SK-N-SH (cell line): ENCODE data around the gene SIRT3. TPM values are rescaled to one million over a fixed set of nuclear protein-coding genes. Genes with fewer than 3 reads are reported as not detected.

Experiments used
- CTCF ChIA-PET: fragments of 300-600, 350-600 bp; formaldehyde crosslinking; extraction: SDS; loops from one replicate; lab custom pipeline; 2021; lab: Yijun Ruan, JAX
- POLR2A ChIA-PET: fragments of 350-600 bp; sonication (Branson Sonifier 250); formaldehyde crosslinking; extraction: SDS; loops from one replicate; lab custom pipeline; 2020; ENCODE audit warnings: antibody characterized with exemption, inconsistent platforms; lab: Yijun Ruan, JAX
- DNase-seq: peaks from one replicate; pipeline ENCODE4 v3.0.0; 2012
- H2AFZ ChIP-seq: fragments of 200-600 bp; sonication (generic); 2 replicates; pipeline ENCODE4 v1.8.1; 2016; ENCODE audit warnings: antibody characterized with exemption, mild to moderate bottlenecking, low read depth
- H3F3A ChIP-seq: fragments of 200-600 bp; sonication (generic); replicated peaks from 2 replicates; pipeline ENCODE3; 2016; ENCODE audit warnings: antibody characterized with exemption, mild to moderate bottlenecking; ENCODE audit not compliant: insufficient read depth
- H3K27ac ChIP-seq, 2 experiments: fragments of 200-500 bp in 1 of 2; fragments of 200-600 bp in 1 of 2; sonication (Bioruptor generic) in 1 of 2; sonication (generic), shearing (Covaris generic) in 1 of 2; 2 replicates each; pipeline versions ENCODE4 v1.5.1 to v1.6.1; 2014 to 2016; ENCODE audit warnings: low read depth in 2 of 2, inconsistent platforms in 1 of 2, low read length in 1 of 2, mild to moderate bottlenecking in 1 of 2, mixed read lengths in 1 of 2
- H3K27me3 ChIP-seq: fragments of 200-600 bp; sonication (generic), shearing (Covaris generic); 2 replicates; pipeline ENCODE4 v1.6.1; 2016; ENCODE audit warnings: mixed run types; ENCODE audit not compliant: insufficient read depth
- H3K36me3 ChIP-seq, 2 experiments: fragments of 200-500 bp in 1 of 2; fragments of 200-600 bp in 1 of 2; sonication (Bioruptor generic) in 1 of 2; sonication (generic) in 1 of 2; replicated peaks in 1 of 2; 2 replicates each; pipeline versions ENCODE3 to v1.5.1; 2014 to 2016; ENCODE audit warnings: low read length in 1 of 2, mild to moderate bottlenecking in 1 of 2; ENCODE audit not compliant: insufficient read depth in 2 of 2, control insufficient read depth in 1 of 2
- H3K4me1 ChIP-seq, 2 experiments: fragments of 200-500 bp in 1 of 2; fragments of 200-600 bp in 1 of 2; sonication (Bioruptor generic) in 1 of 2; sonication (generic), shearing (Covaris generic) in 1 of 2; 2 replicates each; pipeline versions ENCODE4 v1.5.1 to v1.6.1; 2014 to 2016; ENCODE audit warnings: low read depth in 1 of 2, low read length in 1 of 2, mixed run types in 1 of 2; ENCODE audit not compliant: insufficient read depth in 2 of 2, control insufficient read depth in 1 of 2
- H3K4me2 ChIP-seq: fragments of 200-600 bp; sonication (generic), shearing (Covaris generic); 2 replicates; pipeline ENCODE4 v1.6.1; 2017; ENCODE audit warnings: mixed run types
- H3K4me3 ChIP-seq, 2 experiments: fragments of 200-500 bp in 1 of 2; fragments of 200-600 bp in 1 of 2; sonication (Bioruptor generic) in 1 of 2; sonication (generic), shearing (Covaris generic) in 1 of 2; 2 replicates each; pipeline versions ENCODE4 v1.5.1 to v1.8.1; 2014 to 2016; ENCODE audit warnings: low read depth in 2 of 2, inconsistent platforms in 1 of 2, low read length in 1 of 2, mild to moderate bottlenecking in 1 of 2, mixed read lengths in 1 of 2, moderate library complexity in 1 of 2
- H3K79me2 ChIP-seq: fragments of 200-600 bp; sonication (generic); 2 replicates; pipeline ENCODE4 v1.8.1; 2017; ENCODE audit warnings: mild to moderate bottlenecking; ENCODE audit not compliant: insufficient read depth
- H3K9ac ChIP-seq: fragments of 200-600 bp; sonication (generic); 2 replicates; pipeline ENCODE4 v1.6.1; 2017; ENCODE audit warnings: mixed run types
- H3K9me2 ChIP-seq: fragments of 200-600 bp; sonication (generic); 2 replicates; pipeline ENCODE4 v1.6.1; 2017; ENCODE audit warnings: mixed run types
- H3K9me3 ChIP-seq: fragments of 200-600 bp; sonication (generic); 2 replicates; pipeline ENCODE4 v1.6.1; 2017; ENCODE audit warnings: mixed run types, mild to moderate bottlenecking, moderate library complexity
- H4K20me1 ChIP-seq: fragments of 200-600 bp; sonication (generic); 2 replicates; pipeline ENCODE4 v1.6.1; 2017; ENCODE audit warnings: mild to moderate bottlenecking, mixed run types; ENCODE audit not compliant: insufficient read depth
- EP300 ChIP-seq, 2 experiments: IDR thresholded peaks; 2 replicates each; pipeline versions ENCODE4 v1.4.0 to v1.6.1; 2012; ENCODE audit warnings: borderline replicate concordance in 1 of 2, low read depth in 1 of 2, low read length in 1 of 2
- FOSL2 ChIP-seq: IDR thresholded peaks from 2 replicates; pipeline ENCODE4 v1.4.0; 2012; ENCODE audit warnings: low read depth, mild to moderate bottlenecking, moderate library complexity, borderline replicate concordance
- GABPA ChIP-seq: IDR thresholded peaks from 2 replicates; pipeline ENCODE4 v1.4.0; 2012; ENCODE audit warnings: low read depth, mild to moderate bottlenecking
- GATA2 ChIP-seq: sonication (generic); formaldehyde crosslinking; IDR thresholded peaks from 2 replicates; pipeline ENCODE4 v1.5.0; 2020; ENCODE audit warnings: mild to moderate bottlenecking, missing genetic modification reagents
- JUND ChIP-seq: IDR thresholded peaks from 2 replicates; pipeline ENCODE4 v1.4.0; 2012
- MEF2A ChIP-seq: IDR thresholded peaks from 2 replicates; pipeline ENCODE4 v1.4.0; 2012; ENCODE audit warnings: low read depth, borderline replicate concordance
- MXI1 ChIP-seq: IDR thresholded peaks from 2 replicates; pipeline ENCODE4 v1.6.1; 2012; ENCODE audit warnings: mild to moderate bottlenecking, low read depth, low read length, improper control_type of control experiment
- NFIC ChIP-seq: IDR thresholded peaks from 2 replicates; pipeline ENCODE4 v1.4.0; 2012; ENCODE audit warnings: borderline replicate concordance
- POLR2AphosphoS5 ChIP-seq: IDR thresholded peaks from 2 replicates; pipeline ENCODE4 v1.6.1; 2012; ENCODE audit warnings: low read depth, low read length
- RXRA ChIP-seq: IDR thresholded peaks from 2 replicates; pipeline ENCODE4 v1.4.0; 2012; ENCODE audit warnings: low read depth, mild to moderate bottlenecking, borderline replicate concordance
- SIN3A ChIP-seq: IDR thresholded peaks from 2 replicates; pipeline ENCODE4 v1.6.1; 2012; ENCODE audit warnings: low read depth, mild to moderate bottlenecking, low read length, moderate library complexity, borderline replicate concordance
- SMC3 ChIP-seq: IDR thresholded peaks from 2 replicates; pipeline ENCODE4 v1.6.1; 2012; ENCODE audit warnings: low read depth, low read length, improper control_type of control experiment
- YY1 ChIP-seq: IDR thresholded peaks from 2 replicates; pipeline ENCODE4 v1.4.0; 2012; ENCODE audit warnings: low read depth, mild to moderate bottlenecking
- ZBTB33 ChIP-seq: IDR thresholded peaks from 2 replicates; pipeline ENCODE4 v1.4.0; 2012; ENCODE audit warnings: low read depth, borderline replicate concordance
- WGBS: methylation state at CpG from one replicate; pipeline ENCODE4 v1.1.6; 2017; ENCODE audit warnings: low lambda C conversion rate; 5-methylcytosine and 5-hydroxymethylcytosine counted together
- polyA plus RNA-seq, 3 experiments: library from polyadenylated mRNA; depleted of rRNA; stranded (reverse); fragments of >200 nt; gene quantifications; 2 replicates each; pipeline ENCODE4 v1.2.3, GENCODE V29; 2012
- TF ChIP-seq, protein P1 (sequence below): IDR thresholded peaks from 2 replicates; pipeline ENCODE4 v1.6.1; 2012; ENCODE audit warnings: mild to moderate bottlenecking, low read depth, low read length, moderate library complexity
- TF ChIP-seq, protein P2 (sequence below): fragments of 150-350 bp; IDR thresholded peaks from 2 replicates; pipeline ENCODE4 v1.6.1; 2017; ENCODE audit warnings: antibody characterized with exemption, low read length, low read depth, borderline replicate concordance

Gene SIRT3
- polyA plus RNA-seq, 1 of the 3 experiments (the other 2 are of a cell fraction): 34.4 TPM

- TF ChIP-seq MXI1 (no peak), EP300 (IDR thresholded peaks at IDR 0.05; ENCODE audit: borderline replicate concordance in 1 of 2, low read depth in 1 of 2, low read length in 1 of 2) (no peak), RXRA (no peak), GATA2 (no peak), GABPA (no peak)
Measured at GRCh38 chr11:199004-199581, 37.0 kb downstream of the SIRT3 start (continued).

DNA sequence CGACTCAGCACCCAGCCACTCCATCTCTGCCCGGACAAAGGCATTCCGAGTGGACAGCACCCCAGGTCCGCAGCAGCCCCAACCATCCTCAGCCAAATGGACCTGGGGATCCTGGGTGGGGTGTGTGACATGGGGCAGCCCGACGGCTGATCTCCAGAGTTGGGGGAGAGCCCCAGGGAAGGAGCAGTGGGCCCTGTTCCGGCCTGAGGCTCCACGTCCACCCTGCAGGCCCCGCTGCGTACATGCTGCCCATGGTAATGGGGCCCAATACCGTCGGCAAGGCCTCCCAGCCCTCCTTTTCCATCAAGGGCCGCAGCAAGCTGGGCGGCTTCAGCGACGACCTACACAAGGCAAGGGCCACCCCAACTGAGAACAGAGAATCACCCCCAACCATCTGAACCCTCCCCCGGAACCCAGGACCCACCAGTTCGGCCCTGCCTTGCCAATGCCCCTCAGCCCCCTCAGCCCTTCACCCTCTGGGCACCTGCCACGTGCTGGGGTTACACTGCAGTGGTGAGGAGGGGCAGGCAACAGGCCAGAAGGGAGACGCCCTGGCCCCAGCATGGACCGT lies 37.8 kb downstream of the SIRT3 start:
- H3K79me2 ChIP-seq: peaks cover under 1% of the 10 kb centered on the region; the same call in 1 of the 2 replicates
- no peaks in the 10 kb centered on the region for H3K27me3 ChIP-seq
- no peaks in the 10 kb centered on the region for H3K4me1 ChIP-seq
- no peak overlapping the region for H3K4me2 ChIP-seq
- no peaks in the 10 kb centered on the region for H3F3A ChIP-seq
- peaks cover 8 to 13% of the 10 kb centered on the region in 2 experiments for H3K36me3 ChIP-seq
- no peak for DNase-seq
- no peak overlapping the region for H3K27ac ChIP-seq
- 81% methylated on average over 13 of the region's 21 CpGs for WGBS
- no peaks in the 10 kb centered on the region for H3K9me3 ChIP-seq
- H4K20me1 ChIP-seq: peaks cover 9% of the 10 kb centered on the region
- no peak overlapping the region for H3K4me3 ChIP-seq
- H2AFZ ChIP-seq: no peak overlapping the region
- H3K9ac ChIP-seq: no peak overlapping the region
- H3K9me2 ChIP-seq: no peaks in the 10 kb centered on the region
- CTCF ChIA-PET: interaction anchor here (1.2 kb wide), 2 partner anchors 52 to 321 kb away, joined by 3 to 5 read pairs; no protein-coding TSS in a partner anchor
- POLR2A ChIA-PET: no interaction called here
- TF ChIP-seq JUND (no peak), POLR2AphosphoS5 (no peak), FOSL2 (no peak), YY1 (no peak), NFIC (no peak), ZBTB33 (no peak), SMC3 (no peak), RXRA (no peak), SIN3A (no peak), MEF2A (no peak)
- TF ChIP-seq, protein P1, sequence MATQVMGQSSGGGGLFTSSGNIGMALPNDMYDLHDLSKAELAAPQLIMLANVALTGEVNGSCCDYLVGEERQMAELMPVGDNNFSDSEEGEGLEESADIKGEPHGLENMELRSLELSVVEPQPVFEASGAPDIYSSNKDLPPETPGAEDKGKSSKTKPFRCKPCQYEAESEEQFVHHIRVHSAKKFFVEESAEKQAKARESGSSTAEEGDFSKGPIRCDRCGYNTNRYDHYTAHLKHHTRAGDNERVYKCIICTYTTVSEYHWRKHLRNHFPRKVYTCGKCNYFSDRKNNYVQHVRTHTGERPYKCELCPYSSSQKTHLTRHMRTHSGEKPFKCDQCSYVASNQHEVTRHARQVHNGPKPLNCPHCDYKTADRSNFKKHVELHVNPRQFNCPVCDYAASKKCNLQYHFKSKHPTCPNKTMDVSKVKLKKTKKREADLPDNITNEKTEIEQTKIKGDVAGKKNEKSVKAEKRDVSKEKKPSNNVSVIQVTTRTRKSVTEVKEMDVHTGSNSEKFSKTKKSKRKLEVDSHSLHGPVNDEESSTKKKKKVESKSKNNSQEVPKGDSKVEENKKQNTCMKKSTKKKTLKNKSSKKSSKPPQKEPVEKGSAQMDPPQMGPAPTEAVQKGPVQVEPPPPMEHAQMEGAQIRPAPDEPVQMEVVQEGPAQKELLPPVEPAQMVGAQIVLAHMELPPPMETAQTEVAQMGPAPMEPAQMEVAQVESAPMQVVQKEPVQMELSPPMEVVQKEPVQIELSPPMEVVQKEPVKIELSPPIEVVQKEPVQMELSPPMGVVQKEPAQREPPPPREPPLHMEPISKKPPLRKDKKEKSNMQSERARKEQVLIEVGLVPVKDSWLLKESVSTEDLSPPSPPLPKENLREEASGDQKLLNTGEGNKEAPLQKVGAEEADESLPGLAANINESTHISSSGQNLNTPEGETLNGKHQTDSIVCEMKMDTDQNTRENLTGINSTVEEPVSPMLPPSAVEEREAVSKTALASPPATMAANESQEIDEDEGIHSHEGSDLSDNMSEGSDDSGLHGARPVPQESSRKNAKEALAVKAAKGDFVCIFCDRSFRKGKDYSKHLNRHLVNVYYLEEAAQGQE: no peak
- TF ChIP-seq, protein P2, sequence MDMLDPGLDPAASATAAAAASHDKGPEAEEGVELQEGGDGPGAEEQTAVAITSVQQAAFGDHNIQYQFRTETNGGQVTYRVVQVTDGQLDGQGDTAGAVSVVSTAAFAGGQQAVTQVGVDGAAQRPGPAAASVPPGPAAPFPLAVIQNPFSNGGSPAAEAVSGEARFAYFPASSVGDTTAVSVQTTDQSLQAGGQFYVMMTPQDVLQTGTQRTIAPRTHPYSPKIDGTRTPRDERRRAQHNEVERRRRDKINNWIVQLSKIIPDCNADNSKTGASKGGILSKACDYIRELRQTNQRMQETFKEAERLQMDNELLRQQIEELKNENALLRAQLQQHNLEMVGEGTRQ: no peak
